ENCODE measurements around the gene TKT.

Gene TKT

DNA sequence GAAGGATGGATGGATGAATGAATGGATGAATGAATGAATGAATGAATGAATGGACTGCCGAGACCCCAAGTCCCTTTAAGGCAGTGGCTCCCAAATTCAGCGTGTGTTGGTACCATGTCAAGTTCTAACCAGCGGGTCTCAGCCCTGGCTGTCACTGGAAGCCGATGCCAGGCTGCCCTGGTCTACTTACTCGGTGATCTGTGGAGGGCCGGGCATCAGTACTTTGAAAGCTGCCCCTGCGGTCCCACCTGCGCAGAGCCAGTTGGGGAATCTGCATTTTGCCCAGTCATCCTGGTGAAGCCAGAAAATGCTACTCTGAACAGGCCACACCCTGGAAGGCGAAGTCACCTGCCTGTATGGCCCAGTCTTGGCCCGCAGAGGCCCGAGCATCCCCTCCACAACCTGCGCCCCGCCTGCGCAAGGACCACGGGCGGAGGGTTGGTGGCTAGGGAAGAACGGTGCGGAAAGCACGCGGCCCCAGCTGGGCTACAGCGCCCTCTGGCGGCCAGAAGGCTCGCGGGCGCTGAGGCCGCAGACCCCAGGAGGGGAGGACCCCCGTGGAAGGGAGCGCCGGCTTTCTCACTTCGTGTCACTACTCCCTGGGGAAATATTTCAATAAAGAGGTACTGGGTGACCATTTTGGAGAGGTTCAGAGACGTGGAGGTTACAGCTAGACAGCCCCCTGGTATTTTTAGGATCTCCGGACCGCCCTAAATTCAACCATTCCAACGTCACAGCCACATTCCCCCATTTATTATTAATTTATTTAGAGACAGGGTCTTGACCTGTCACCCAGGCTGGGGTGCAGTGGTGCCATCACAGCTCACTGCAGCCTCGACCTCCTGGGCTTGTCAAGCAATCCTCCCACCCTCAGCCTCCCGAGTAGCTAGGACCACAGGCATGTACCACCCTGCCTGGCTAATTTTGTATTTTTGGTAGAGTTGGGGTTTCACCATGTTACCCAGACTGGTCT, 59.9 kb downstream of the TKT start:
- DNase-seq (ENCODE audit: low spot score), result peak; percentile 80

DNA sequence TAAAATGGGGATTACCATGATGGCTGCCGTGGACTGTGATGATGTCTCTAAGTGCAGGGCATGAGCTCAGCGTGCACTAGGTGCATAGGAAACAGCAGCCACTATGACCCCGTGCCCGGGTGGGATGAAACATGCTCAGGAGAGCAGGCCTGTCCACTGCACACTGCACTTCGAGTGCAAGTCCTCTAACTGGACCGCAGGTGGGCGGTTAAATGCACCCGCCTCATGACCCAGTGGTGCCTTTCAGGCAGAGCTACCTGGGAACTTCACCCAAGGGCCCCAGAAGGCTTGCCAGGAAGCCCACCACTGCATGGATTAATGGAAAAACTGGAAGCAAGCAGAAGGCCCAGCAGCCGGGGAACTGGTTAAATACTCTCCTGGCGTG, 60.8 kb downstream of the TKT start:
- DNase-seq (ENCODE audit: low spot score), result no peak

DNA sequence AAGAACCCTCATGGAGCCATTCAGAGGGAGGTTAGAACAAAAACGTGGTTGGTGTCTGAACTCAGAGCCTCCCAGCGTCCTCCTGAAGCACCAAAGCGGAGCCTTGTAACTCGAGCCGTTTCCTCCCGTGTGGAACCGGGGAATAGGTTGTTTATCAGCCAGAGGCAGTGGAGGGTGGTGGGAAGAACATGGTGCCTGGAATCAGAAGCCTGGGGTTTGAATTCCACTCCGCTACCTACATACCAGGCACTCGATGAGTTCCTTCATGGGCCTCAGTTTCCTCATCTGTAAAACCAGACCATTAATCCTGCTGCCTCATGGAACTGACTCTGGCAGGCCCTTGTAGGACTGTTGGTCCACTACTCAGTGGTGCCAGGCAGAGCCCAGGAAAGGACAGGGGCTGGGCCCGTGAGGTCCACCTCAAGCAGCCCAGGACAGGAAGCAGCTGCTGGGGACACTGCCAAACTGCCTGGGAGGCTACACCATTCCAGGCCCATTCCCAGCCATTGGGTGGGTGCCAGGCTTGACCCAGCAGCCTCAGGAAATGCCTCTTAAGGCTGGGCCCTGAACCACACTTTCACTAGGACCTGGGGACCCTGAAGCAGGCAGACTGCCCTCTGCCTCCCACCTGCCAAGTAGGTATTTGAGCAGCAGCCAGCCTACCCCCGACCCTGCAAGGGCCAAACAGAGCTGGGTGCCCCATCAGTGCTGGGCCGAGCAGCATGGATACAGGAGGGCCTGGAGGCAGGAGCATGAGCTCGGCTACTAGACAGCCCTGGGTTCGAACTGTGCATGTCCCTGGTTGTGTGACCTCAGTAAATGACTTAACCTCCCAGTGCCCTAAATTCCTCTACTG, 61.4 kb downstream of the TKT start:
- DNase-seq (ENCODE audit: low spot score), result no peak

DNA sequence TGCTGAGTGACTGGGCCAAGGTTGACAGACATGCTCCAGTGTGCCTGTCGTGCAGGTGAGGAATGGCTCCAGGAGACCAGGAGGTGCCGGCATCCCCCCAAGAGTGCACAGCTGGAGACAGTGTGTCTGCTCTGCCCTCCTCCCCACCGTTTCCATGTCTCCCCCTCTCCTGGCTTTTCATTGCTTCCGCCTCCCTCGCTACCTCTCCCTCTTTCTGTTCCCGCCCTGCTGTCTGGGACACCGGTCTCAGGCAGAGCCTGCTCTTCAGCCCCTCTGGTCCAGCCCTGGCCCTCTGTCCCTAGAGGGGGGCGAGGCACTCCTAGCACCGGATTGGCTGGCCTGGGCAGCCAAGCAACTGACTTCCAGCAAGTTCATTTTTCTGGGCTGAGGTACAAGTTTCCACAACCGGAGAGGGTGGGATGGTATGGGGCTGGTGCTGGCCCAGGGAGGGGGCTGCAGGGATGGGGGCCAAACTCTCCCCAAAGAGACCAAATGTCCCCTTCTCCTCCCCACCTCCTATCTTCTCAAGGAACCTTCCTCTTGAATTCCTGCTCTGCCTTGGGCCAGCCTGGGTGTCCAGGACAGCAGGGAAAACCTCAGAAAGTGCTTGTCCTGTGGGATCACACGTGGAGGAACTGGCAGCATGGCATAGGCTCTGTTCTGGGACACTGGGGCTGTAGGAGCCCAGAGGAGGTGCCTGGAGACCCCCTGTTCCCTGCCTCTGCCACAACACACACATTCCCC, 62.2 kb downstream of the TKT start:
- no peak for DNase-seq (ENCODE audit: low spot score)

DNA sequence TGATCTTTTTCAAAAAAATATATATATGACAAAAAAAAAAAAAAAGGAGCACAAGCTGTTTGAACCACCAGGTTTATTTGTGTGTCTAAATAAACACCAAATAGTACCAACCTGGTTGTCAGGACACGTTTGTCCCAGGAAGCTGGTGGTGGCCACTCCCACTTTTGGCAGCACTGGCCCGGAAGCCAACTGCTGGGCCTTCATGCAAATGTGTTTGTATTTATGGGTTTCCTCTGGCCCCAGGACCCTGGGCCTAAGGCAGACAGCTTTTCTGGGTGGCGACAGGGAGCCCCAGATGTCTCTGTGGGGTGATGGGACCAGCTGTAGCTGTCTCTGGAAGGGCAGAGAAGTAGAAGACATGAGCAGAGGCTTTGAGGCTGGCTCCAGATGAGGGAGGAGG, 63.2 kb downstream of the TKT start:
- DNase-seq (ENCODE audit: low spot score), result no peak

DNA sequence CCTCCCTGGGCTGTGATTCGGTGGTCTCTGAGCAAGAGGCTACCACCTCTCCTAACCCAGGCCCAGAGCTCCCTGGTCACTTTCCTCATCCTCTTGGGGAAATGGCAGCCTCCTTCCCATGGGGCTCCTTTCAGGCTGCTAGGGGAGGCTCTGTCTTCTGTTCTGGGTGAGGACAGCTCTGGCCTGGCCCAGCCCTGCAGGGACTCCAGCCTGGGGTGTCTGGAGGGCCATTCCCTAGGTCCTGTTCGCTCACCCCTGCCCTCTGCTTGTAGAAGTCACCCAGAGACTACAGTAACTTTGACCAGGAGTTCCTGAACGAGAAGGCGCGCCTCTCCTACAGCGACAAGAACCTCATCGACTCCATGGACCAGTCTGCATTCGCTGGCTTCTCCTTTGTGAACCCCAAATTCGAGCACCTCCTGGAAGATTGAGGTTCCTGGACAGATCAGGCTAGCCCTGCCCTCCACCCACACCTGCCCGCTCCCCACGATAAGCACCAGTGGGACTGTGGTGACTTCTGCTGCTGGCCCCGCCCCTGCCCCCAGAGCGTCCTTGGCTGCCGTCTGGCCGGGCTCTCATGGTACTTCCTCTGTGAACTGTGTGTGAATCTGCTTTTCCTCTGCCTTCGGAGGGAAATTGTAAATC, 63.9 kb downstream of the TKT start:
- DNase-seq (ENCODE audit: low spot score), result no peak

DNA sequence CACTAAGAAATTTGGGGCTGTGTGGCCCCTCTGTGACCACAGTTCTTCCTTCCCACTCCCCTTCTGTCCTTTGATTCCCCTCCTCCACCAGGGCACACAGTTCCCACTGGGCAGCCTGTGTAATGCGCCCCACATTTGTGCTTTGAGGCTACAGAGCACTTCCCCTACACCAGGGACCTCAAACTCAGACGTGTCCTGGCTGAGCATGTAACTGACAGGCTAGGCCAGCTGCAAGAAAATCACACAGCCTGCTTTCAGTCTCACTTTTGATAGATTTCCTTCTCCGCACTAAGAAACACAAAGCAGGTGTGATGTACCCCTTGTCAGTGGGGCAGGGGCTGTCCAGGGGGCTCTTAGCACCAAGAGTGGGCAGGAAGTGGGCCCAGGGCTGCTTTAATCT, 65.2 kb downstream of the TKT start:
- no peak for DNase-seq (ENCODE audit: low spot score)

DNA sequence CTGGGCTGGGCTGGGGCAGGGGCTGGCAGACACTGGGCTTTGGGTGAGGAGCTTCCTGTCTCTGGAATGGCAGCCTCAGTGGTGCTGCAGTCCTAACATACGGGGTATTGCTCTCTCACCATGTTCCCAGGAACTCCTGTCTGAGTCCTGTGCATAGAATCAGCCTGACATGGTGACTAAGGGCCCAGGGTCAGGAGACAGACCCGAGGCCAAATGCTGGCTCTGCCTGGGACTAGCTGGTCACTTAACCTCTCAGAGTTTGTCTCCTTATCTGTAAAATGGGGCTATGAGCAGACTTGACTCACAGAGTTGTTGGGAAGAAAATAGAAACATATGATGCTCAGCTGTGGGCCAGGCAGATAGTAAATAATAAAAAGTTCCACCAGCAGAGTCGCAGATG, 66.5 kb downstream of the TKT start:
- DNase-seq (ENCODE audit: low spot score), result no peak

DNA sequence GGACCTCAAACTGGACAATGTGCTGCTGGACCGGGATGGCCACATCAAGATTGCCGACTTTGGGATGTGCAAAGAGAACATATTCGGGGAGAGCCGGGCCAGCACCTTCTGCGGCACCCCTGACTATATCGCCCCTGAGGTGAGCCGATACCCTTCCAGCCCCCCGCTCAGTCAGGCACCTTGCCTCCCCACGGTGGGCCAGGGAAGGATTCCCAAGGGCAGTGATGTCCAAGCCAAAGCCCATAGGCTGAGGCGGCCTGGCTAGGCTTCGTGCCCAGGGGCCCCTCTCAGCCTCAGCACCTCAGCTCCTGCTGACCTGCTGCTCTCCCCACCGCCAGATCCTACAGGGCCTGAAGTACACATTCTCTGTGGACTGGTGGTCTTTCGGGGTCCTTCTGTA, 67.1 kb downstream of the TKT start:
- no peak for DNase-seq (ENCODE audit: low spot score)

DNA sequence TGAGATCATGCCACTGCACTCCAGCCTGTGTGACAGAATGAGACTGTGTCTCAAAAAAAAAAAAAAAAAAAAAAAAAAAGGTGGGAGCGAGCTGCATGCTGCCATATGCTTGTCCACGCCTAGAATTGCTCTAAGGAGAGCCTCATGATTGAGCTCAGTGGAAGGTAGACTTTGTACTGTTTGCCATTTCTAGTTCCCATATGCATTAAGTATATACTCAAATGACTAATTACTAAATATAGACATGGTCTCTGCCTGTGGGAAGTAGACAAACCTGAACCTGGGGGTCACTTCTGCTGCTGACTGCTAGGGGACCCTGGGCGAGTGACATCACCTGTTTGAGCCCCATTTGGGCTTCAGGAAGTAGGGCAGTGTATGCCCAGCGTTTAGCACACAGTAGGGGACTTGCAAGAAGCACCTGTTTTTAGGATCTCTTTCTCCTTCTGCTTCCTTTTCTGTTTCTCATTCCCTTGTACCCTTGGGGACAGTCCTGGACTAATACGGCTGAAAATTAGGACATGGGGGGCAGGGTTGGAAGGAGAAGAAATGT, 67.6 kb downstream of the TKT start:
- no peak for DNase-seq (ENCODE audit: low spot score)

DNA sequence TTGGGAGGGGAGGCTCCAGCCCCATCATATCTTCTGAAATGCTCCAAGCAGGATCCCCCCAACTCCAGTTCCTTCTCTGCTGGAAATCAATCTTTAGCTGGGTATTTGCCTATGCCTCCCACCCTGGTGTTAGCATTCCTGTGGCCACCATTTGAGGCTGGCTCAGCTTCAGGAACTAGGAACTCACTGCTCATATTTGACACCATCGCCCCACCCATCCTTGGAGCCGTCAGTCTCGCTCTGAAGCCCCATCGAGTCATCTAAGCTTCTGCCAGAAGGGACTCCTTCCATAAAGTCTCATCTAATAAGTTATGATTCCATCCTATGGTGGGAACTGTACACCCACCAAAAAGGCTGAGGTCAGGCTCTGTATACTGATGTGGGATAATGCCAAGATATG, 68.4 kb downstream of the TKT start:
- no peak for DNase-seq (ENCODE audit: low spot score)

DNA sequence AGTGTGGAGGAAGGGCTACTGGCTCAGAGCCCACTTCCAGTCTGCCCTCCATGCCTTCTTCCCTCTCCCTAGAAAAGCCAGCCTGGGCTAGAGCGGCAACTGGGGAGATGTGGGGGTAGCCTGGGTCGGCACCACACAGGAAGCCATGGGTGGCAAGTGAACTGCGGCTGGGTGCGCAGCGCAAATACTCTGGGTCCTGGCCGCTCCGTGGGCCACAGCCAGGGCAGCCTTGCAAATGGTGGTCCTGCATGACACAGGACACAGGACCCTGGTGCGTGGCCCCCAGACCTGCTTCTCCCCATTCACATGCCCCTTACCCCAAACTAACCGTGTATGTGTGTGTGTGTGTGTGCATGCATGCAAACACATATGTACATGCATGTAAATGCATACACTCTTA, 69.1 kb downstream of the TKT start:
- no peak for DNase-seq (ENCODE audit: low spot score)

DNA sequence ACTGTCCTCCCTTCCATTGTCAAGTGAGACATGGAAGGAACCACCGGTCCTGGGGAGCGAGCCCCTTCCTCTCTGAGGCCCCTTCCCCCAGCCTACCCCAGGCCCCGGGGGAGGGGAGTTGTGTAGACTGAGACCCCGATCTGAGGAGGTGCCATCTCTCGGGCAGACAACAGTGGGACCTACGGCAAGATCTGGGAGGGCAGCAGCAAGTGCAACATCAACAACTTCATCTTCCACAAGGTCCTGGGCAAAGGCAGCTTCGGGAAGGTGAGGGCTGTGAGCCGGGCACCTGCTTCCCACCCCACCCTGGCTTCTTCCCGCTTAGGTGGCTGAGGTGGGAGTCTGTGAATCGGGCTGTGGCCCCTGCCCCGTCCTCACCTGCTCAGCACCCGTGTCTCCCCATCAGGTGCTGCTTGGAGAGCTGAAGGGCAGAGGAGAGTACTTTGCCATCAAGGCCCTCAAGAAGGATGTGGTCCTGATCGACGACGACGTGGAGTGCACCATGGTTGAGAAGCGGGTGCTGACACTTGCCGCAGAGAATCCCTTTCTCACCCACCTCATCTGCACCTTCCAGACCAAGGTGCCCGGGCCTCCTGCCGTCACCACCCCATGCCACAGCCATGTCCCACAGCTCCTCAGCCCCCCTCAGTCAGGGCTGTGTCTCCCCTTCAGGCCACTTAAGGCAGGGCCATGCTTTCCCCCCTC, 69.9 kb downstream of the TKT start:
- DNase-seq (ENCODE audit: low spot score), result no peak

DNA sequence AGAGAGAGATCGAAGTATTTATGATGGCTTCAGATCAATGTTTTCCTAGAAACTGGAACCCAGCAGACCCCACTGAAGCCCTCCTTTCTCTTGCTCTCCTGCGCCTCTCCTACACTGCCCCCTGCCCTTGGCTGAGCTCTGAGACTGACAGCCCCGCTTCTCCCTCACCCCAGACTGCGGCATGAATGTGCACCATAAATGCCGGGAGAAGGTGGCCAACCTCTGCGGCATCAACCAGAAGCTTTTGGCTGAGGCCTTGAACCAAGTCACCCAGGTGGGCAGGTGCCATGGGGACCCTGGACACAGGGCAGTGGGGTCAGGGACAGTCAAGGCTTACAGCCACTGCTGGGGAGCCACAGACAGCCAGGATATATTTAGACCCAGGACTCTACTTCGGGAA, 71.1 kb downstream of the TKT start:
- no peak for DNase-seq (ENCODE audit: low spot score)

DNA sequence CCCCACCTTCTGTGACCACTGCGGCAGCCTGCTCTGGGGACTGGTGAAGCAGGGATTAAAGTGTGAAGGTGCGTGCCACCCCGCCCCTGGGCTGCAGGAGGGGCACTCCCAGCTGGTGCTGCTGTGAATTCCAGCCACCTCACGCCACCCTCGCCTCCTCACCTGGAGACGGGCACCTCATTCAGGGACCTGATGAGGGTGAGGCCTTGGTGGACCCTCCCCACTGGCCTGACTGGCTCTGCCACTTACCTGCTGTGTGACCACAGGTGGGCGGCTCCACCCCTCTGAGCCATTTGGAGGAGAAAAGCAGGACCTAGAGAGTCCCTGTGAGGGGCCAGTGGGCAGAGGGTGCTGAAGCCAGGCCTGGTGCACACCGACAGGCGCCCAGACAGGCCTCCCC, 72.3 kb downstream of the TKT start:
- DNase-seq (ENCODE audit: low spot score), result no peak

DNA sequence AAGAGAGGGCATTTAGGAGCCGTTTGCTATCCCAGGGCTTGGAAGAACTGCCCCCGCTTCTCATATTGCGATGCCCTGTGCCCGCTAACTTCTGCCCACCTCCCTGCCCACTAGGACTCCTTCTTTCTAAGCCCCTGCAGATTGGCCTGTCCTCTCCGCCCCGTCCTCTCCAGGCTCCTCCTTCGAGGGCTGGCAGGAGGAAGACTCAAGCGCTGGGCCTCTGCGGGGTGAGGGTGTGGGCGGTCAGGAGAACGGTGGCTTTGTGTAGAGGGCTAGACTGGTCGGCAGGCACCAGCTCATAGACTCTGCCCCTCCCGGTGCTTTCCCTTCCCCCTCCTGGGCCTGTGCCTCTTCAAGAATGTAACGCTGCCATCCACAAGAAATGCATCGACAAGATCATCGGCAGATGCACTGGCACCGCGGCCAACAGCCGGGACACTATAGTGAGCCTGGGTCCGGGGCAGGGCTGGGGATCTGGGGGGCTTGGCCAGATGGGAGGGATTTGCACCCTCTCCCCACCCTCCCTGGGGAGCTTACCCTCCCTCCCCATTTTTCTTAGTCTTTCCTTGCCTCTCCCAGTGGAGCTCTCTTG, 73.0 kb downstream of the TKT start:
- DNase-seq (ENCODE audit: low spot score), result no peak

DNA sequence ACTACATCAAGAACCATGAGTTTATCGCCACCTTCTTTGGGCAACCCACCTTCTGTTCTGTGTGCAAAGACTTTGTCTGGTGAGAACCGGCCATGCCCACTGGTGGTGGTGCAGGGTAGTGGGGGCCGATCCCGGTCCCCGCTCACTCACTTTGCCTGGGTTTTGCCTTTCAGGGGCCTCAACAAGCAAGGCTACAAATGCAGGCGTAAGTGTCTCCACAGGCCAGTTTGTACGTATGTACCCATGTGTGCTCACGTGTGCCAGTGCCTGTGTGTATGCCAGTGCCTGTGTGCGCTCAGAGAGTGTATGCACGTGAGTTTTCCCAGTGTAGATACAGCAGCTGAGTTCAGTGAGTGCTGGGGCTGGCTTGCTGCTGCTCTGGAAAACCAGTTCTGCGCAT, 74.3 kb downstream of the TKT start:
- no peak for DNase-seq (ENCODE audit: low spot score)

DNA sequence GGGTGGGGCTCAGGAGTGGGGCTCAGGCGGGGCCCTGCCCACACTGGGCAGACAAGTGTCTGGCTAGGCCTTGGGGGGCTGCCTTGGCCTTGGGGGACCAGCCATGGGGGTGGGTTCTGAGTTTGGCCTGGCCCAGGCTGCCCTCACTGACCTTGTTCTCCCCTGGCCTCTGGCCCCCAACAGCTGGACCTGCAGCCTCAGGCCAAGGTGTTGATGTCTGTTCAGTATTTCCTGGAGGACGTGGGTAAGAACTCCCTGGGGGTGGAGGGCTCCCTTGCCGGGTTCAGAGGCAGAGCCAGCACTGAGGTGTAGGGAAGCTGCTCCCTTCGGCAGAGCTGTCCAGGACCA, 74.8 kb downstream of the TKT start:
- no peak for DNase-seq (ENCODE audit: low spot score)

DNA sequence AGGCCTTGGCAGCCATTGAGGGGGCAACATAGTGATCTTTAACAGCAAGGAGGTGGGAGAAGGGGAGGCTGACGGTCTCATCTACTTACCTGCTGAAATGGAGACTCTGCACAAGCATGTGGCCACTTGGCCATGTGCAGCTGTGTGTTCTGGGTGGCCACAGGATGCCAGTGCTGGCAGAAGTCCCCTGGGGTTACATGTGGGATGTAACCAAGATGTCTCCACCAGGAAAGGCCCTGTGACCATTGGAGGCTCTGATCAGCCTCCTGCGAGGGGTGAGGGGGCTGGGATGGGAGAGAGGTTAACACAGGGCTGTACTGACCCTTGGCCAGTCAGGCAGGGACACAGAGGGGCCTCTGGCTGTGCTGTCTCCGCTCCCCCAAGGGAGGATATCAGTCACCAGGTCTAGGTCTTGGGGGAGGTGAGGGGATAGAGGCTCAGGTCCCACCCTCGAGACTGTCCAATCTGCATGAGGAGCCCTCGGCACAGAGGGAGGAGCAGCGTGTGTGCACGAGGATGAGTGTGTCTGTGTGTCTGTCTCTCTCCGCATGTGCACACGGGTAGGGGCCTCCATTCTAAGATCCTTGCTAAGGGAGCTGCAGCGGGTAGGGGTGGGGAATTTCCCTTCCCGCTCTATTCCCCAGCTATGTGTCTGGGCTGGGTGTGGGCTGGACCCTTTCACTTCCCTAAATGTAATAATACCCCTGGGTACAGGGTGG, 75.4 kb downstream of the TKT start:
- no peak for DNase-seq (ENCODE audit: low spot score)

DNA sequence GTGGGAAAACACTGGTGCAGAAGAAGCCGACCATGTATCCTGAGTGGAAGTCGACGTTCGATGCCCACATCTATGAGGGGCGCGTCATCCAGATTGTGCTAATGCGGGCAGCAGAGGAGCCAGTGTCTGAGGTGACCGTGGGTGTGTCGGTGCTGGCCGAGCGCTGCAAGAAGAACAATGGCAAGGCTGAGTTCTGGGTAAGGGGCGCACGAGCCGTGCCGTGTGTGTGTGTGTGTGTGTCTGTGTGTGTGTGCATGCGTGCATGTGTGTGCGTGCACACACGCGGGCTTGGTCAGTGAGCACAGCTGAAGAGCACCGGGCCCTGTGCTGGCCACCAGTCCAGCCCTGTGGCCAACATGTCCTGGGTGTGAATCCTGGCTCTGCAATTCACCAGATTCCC, 76.2 kb downstream of the TKT start:
- no peak for DNase-seq (ENCODE audit: low spot score)

Measured in hepatic stellate cell (primary cell).